Measurements from ENCODE around the gene MLLT6.
A peak's percentile ranks its signal among the peaks of the same experiment; 100 is the strongest.

MLLT6 gene

GRCh38 chr17:38674749-38675615 lies 30.1 kb upstream of the MLLT6 start, which contains the start of gene EPOP:
Gene EPOP, minus strand, starts transcription at chr17:38674957. Its CDS starts 462 bp downstream, at chr17:38674495.
- DNase-seq (ENCODE audit: low spot score) = peak; percentile 94

GRCh38 chr17:38676706-38677504 lies 28.2 kb upstream of the MLLT6 start:
- peak; percentile 86 for DNase-seq (ENCODE audit: low spot score)

- DNase-seq (ENCODE audit: low spot score) = no peak
Measured at GRCh38 chr17:38677819-38678218, 27.3 kb upstream of the MLLT6 start.

GRCh38 chr17:38681096-38681495 lies 24.0 kb upstream of the MLLT6 start:
- DNase-seq (ENCODE audit: low spot score) = no peak

GRCh38 chr17:38685491-38685890 lies 19.6 kb upstream of the MLLT6 start:
- no peak for DNase-seq (ENCODE audit: low spot score)

GRCh38 chr17:38687286-38687685 lies 17.8 kb upstream of the MLLT6 start:
- DNase-seq (ENCODE audit: low spot score) = no peak

GRCh38 chr17:38690386-38690785 lies 14.7 kb upstream of the MLLT6 start:
- no peak for DNase-seq (ENCODE audit: low spot score)

GRCh38 chr17:38691154-38691553 lies 13.9 kb upstream of the MLLT6 start:
- DNase-seq (ENCODE audit: low spot score) = no peak

GRCh38 chr17:38693700-38694329 lies 11.3 kb upstream of the MLLT6 start:
- peak; percentile 2 for DNase-seq (ENCODE audit: low spot score)

- no peak for DNase-seq (ENCODE audit: low spot score)
Measured at GRCh38 chr17:38697061-38697820, 7.8 kb upstream of the MLLT6 start.

GRCh38 chr17:38698760-38699159 lies 6.3 kb upstream of the MLLT6 start:
- no peak for DNase-seq (ENCODE audit: low spot score)

GRCh38 chr17:38701504-38702165 lies 3.4 kb upstream of the MLLT6 start:
- DNase-seq (ENCODE audit: low spot score) = no peak

- peak; percentile 89 for DNase-seq (ENCODE audit: low spot score)
Measured at GRCh38 chr17:38702166-38702915, 2.7 kb upstream of the MLLT6 start.

GRCh38 chr17:38702916-38703741 lies 1.9 kb upstream of the MLLT6 start:
- DNase-seq (ENCODE audit: low spot score) = no peak

- DNase-seq (ENCODE audit: low spot score) = peak; percentile 88
Measured at GRCh38 chr17:38703742-38704605, 1.1 kb upstream of the MLLT6 start.

GRCh38 chr17:38705523-38705802 lies 390 bp downstream of the MLLT6 start:
- peak; percentile 60 for DNase-seq (ENCODE audit: low spot score)

- DNase-seq (ENCODE audit: low spot score) = peak; percentile 55
Measured at GRCh38 chr17:38705803-38706504, 881 bp downstream of the MLLT6 start.

Data from iPS-NIHi11 (cell line).